Measurements from ENCODE around the gene DDX54.

The DDX54 gene

GRCh38 chr12:113221997-113222729 is 36.9 kb upstream of the DDX54 start:
- Histone ChIP-seq H3K79me2 (ENCODE audit: insufficient read depth, low read length) (peaks cover 40% of the 10 kb centered on the region), H3K9ac (ENCODE audit: low read depth, low read length) (peak overlapping the region; percentile 85), H3K4me3 (ENCODE audit: low read depth in 1 of 2, low read length in 2 of 2) (peak overlapping the region; percentile 44 to 78; a peak in 3 of 4 replicates), H2AFZ (ENCODE audit: low read depth, low read length) (peak overlapping the region; percentile 70), H3K27me3 (ENCODE audit: insufficient read depth, low read length, poor library complexity) (no peaks in the 10 kb centered on the region), H3K27ac (ENCODE audit: low read length) (peak overlapping the region; percentile 99), H4K20me1 (ENCODE audit: insufficient read depth, low read length) (no peaks in the 10 kb centered on the region), H3K4me1 (ENCODE audit: insufficient read depth, low read length) (peaks cover 45% of the 10 kb centered on the region), H3K4me2 (ENCODE audit: insufficient read depth, low read length) (peak overlapping the region; percentile 74), H3K9me3 (ENCODE audit: insufficient read depth, low read length, severe bottlenecking) (no peaks in the 10 kb centered on the region), H3K36me3 (ENCODE audit: insufficient read depth, low read length) (peaks cover 6% of the 10 kb centered on the region)
- ATAC-seq (ENCODE audit: insufficient read depth, low read depth) (no peak), DNase-seq (no peak)
- no peak for TF ChIP-seq EZH2 (IDR thresholded peaks at IDR 0.05; ENCODE audit: borderline replicate concordance, low read depth, low read length, severe bottlenecking)
- TF ChIP-seq, protein P1, sequence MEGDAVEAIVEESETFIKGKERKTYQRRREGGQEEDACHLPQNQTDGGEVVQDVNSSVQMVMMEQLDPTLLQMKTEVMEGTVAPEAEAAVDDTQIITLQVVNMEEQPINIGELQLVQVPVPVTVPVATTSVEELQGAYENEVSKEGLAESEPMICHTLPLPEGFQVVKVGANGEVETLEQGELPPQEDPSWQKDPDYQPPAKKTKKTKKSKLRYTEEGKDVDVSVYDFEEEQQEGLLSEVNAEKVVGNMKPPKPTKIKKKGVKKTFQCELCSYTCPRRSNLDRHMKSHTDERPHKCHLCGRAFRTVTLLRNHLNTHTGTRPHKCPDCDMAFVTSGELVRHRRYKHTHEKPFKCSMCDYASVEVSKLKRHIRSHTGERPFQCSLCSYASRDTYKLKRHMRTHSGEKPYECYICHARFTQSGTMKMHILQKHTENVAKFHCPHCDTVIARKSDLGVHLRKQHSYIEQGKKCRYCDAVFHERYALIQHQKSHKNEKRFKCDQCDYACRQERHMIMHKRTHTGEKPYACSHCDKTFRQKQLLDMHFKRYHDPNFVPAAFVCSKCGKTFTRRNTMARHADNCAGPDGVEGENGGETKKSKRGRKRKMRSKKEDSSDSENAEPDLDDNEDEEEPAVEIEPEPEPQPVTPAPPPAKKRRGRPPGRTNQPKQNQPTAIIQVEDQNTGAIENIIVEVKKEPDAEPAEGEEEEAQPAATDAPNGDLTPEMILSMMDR (IDR thresholded peaks at IDR 0.05; ENCODE audit: borderline replicate concordance, extremely low read depth, low read length, poor library complexity, severe bottlenecking): no peak

DNA sequence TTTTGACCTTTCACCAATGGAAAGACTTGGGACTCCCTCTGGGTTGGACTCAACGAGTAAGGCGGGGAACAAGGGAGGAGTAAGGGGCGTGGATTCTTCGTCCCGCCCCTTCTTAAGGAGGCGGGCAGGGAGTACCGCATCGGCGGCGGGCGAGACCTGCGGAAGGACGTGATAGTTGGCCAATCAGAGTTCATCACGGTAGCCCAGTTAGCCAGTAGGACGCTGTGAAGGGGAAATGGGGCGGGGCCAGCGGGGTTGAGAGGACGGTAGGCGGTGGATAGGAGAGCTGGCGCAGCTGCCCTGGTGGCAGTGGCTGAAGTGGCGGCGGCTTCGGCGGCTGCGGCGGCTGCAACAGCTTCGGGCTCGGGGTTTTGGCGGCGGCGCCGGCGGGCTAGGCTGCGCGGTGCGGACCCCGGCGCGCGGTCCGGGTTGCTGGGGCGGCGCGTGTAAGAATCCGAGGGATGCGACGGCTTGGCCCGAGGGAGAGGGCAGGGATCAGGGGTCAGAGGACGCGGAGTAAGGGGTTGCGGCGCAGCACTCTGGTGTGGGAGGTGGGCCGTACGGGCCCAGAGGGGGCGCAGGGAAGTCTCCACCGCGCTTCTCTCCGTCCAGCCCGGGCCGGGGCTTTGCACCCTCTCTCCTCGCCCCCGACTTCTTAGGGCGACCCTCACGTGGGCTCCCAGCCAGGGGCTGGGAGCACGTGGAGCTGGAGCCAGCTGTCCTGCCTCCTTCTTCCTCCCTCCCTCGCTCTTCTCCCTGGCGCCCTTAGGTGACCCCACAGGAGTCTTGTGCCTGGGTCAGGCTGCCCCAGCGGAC is 36.1 kb upstream of the DDX54 start, which contains the start of gene TPCN1:
Gene TPCN1, plus strand, starts transcription at position 284 of the 816 bp plus-strand sequence. CDS start 5,389 bp downstream, outside the sequence.
- ATAC-seq (ENCODE audit: insufficient read depth, low read depth) (peak; percentile 91), DNase-seq (peak; percentile 100)
- H3K4me1 ChIP-seq (ENCODE audit: insufficient read depth, low read length): peaks cover 53% of the 10 kb centered on the region
- H3K9me3 ChIP-seq (ENCODE audit: insufficient read depth, low read length, severe bottlenecking): no peaks in the 10 kb centered on the region
- peak within 1 kb of the TSS; percentile 72 for H2AFZ ChIP-seq (ENCODE audit: low read depth, low read length)
- peak within 1 kb of the TSS; percentile 44 to 78 for H3K4me3 ChIP-seq (ENCODE audit: low read depth in 1 of 2, low read length in 2 of 2)
- TF ChIP-seq EZH2 (IDR thresholded peaks at IDR 0.05; ENCODE audit: borderline replicate concordance, low read depth, low read length, severe bottlenecking): no peak
- TF ChIP-seq, protein P1 (IDR thresholded peaks at IDR 0.05; ENCODE audit: borderline replicate concordance, extremely low read depth, low read length, poor library complexity, severe bottlenecking): no peak
- H3K36me3 ChIP-seq (ENCODE audit: insufficient read depth, low read length): no peaks in the 10 kb centered on the region; the same call in 1 of the 2 replicates
- H3K27me3 ChIP-seq (ENCODE audit: insufficient read depth, low read length, poor library complexity): no peaks in the 10 kb centered on the region
- H3K9ac ChIP-seq (ENCODE audit: low read depth, low read length): peak within 1 kb of the TSS; percentile 85
- H3K4me2 ChIP-seq (ENCODE audit: insufficient read depth, low read length): peak within 1 kb of the TSS; percentile 98
- peak within 1 kb of the TSS; percentile 99 for H3K27ac ChIP-seq (ENCODE audit: low read length)
- H3K79me2 ChIP-seq (ENCODE audit: insufficient read depth, low read length): peaks cover 40% of the 10 kb centered on the region
- no peaks in the 10 kb centered on the region for H4K20me1 ChIP-seq (ENCODE audit: insufficient read depth, low read length)

- peak overlapping the region; percentile 77 for H3K27ac ChIP-seq (ENCODE audit: low read length)
- H3K4me3 ChIP-seq (ENCODE audit: low read depth in 1 of 2, low read length in 2 of 2): peak overlapping the region; percentile 24 to 61; a peak in 3 of 4 replicates
- H3K36me3 ChIP-seq (ENCODE audit: insufficient read depth, low read length): no peaks in the 10 kb centered on the region; the same call in 1 of the 2 replicates
- DNase-seq (no peak), ATAC-seq (ENCODE audit: insufficient read depth, low read depth) (no peak)
- H4K20me1 ChIP-seq (ENCODE audit: insufficient read depth, low read length): no peaks in the 10 kb centered on the region
- peak overlapping the region; percentile 51 for H3K9ac ChIP-seq (ENCODE audit: low read depth, low read length)
- TF ChIP-seq EZH2 (IDR thresholded peaks at IDR 0.05; ENCODE audit: borderline replicate concordance, low read depth, low read length, severe bottlenecking): no peak
- TF ChIP-seq, protein P1 (IDR thresholded peaks at IDR 0.05; ENCODE audit: borderline replicate concordance, extremely low read depth, low read length, poor library complexity, severe bottlenecking): no peak
- H3K27me3 ChIP-seq (ENCODE audit: insufficient read depth, low read length, poor library complexity): no peaks in the 10 kb centered on the region
- H3K4me1 ChIP-seq (ENCODE audit: insufficient read depth, low read length): peaks cover 58% of the 10 kb centered on the region
- H3K4me2 ChIP-seq (ENCODE audit: insufficient read depth, low read length): peak overlapping the region; percentile 98
- H3K79me2 ChIP-seq (ENCODE audit: insufficient read depth, low read length): peaks cover 40% of the 10 kb centered on the region
- no peaks in the 10 kb centered on the region for H3K9me3 ChIP-seq (ENCODE audit: insufficient read depth, low read length, severe bottlenecking)
- peak overlapping the region; percentile 72 for H2AFZ ChIP-seq (ENCODE audit: low read depth, low read length)
Measured at GRCh38 chr12:113220593-113221180, 35.4 kb upstream of the DDX54 start.

Measured in DND-41 (cell line).